HepG2 (cell line): ENCODE data around the gene HNRNPA1. TPM values are rescaled to one million over a fixed set of nuclear protein-coding genes. Genes with fewer than 3 reads are reported as not detected.
A peak's percentile ranks its signal among the peaks of the same experiment; 100 is the strongest.

Experiments
- AKNA ChIP-seq: sonication (generic); formaldehyde crosslinking; IDR thresholded peaks from 2 replicates; pipeline ENCODE4 v1.4.0; 2020; ENCODE audit warnings: missing genetic modification reagents, borderline replicate concordance
- DR1 ChIP-seq: sonication (generic); formaldehyde crosslinking; IDR thresholded peaks from 2 replicates; pipeline ENCODE4 v1.8.0; 2021; ENCODE audit warnings: mild to moderate bottlenecking, missing genetic modification reagents, inconsistent platforms
- FOXA1 ChIP-seq, 2 experiments: fragments of 450-650 bp in 1 of 2; sonication (generic) in 1 of 2; formaldehyde crosslinking in 1 of 2; IDR thresholded peaks; 2 replicates each; pipeline versions ENCODE4 v1.4.0 to v1.6.1; 2016 to 2020; ENCODE audit warnings: missing genetic modification reagents in 1 of 2
- HCFC1 ChIP-seq: fragments of 150-350 bp; IDR thresholded peaks from 2 replicates; pipeline ENCODE4 v1.6.1; 2014; ENCODE audit warnings: low read depth, low read length
- KDM2A ChIP-seq: sonication (generic); formaldehyde crosslinking; IDR thresholded peaks from 2 replicates; pipeline ENCODE4 v1.4.0; 2020; ENCODE audit warnings: low read depth, missing genetic modification reagents, borderline replicate concordance
- KMT2B ChIP-seq: IDR thresholded peaks from 2 replicates; pipeline ENCODE4 v1.6.1; 2016; ENCODE audit warnings: missing genetic modification reagents, missing compliant biosample characterization
- MBD4 ChIP-seq: IDR thresholded peaks from 2 replicates; pipeline ENCODE4 v1.6.1; 2012; ENCODE audit warnings: low read length, inconsistent platforms, borderline replicate concordance
- POLR2AphosphoS2 ChIP-seq: IDR thresholded peaks from 2 replicates; pipeline ENCODE4 v1.6.1; 2011; ENCODE audit warnings: low read depth, low read length, improper control_type of control experiment
- ZBTB2 ChIP-seq: sonication (generic); formaldehyde crosslinking; IDR thresholded peaks from 2 replicates; pipeline ENCODE4 v1.8.0; 2022; ENCODE audit warnings: low read depth, missing genetic modification reagents
- ZBTB40 ChIP-seq, 2 experiments: fragments of 450-650 bp in 1 of 2; sonication (generic) in 1 of 2; formaldehyde crosslinking in 1 of 2; IDR thresholded peaks; 2 replicates each; pipeline versions ENCODE4 v1.6.1 to v1.8.0; 2016 to 2022; ENCODE audit warnings: antibody characterized with exemption in 1 of 2, mild to moderate bottlenecking in 1 of 2, missing genetic modification reagents in 1 of 2
- ZNF788 ChIP-seq: sonication (generic); formaldehyde crosslinking; IDR thresholded peaks from 2 replicates; pipeline ENCODE4 v1.5.0; 2020; ENCODE audit warnings: mild to moderate bottlenecking, missing genetic modification reagents, borderline replicate concordance
- polyA plus RNA-seq, 8 experiments: library from polyadenylated mRNA; depleted of rRNA in 3 of 8; stranded (reverse) in 7 of 8; unstranded in 1 of 8; fragments of >200 nt; fragmentation: Illumina TruSeq in 4 of 8; extraction: Trizol in 4 of 8; gene quantifications; 2 replicates each; pipeline versions ENCODE4 v1.2.1 to v1.2.3, GENCODE V29; 2011 to 2016; ENCODE audit warnings: low read depth in 4 of 8, missing spikeins in 1 of 8, mixed read lengths in 1 of 8; ENCODE audit not compliant: insufficient read depth in 1 of 8
- total RNA-seq, 5 experiments: library from RNA; depleted of rRNA; stranded (reverse); fragments of >200 nt; fragmentation: Illumina TruSeq; extraction: Trizol; gene quantifications; 2 replicates each; pipeline ENCODE4 v1.2.3, GENCODE V29; 2016; ENCODE audit warnings: low read depth in 1 of 5

The HNRNPA1 gene
- total and polyA plus RNA-seq, 2 of the 13 experiments (the other 11 are each of a cell fraction or from before 2014, with no cell fraction given): 535 to 1,820 TPM

GRCh38 chr12:54279632-54280467 lies 676 bp upstream of the HNRNPA1 start, which contains the start of gene CBX5 (continued):
- TF ChIP-seq ZNF788 (CRISPR knock-in tag) (0 out of 2 replicates have a peak, but pooled peaks have one; percentile 14), DR1 (peak; percentile 98), MBD4 (no peak), FOXA1 (IDR thresholded peaks at IDR 0.05) (no peak), FOXA1 (CRISPR knock-in tag; IDR thresholded peaks at IDR 0.05) (peak; percentile 22; the same call in 1 of the 2 replicates), KMT2B (peak; percentile 63), POLR2AphosphoS2 (no peak), HCFC1 (peak; percentile 18; the same call in 1 of the 2 replicates), AKNA (CRISPR knock-in tag) (no peak), ZBTB40 (IDR thresholded peaks at IDR 0.05) (no peak), ZBTB40 (CRISPR knock-in tag; IDR thresholded peaks at IDR 0.05) (peak; percentile 21; the same call in 1 of the 2 replicates), ZBTB2 (no peak), KDM2A (peak; percentile 46; the same call in 1 of the 2 replicates)
